ENCODE measurements around the gene SPIB.

DNA sequence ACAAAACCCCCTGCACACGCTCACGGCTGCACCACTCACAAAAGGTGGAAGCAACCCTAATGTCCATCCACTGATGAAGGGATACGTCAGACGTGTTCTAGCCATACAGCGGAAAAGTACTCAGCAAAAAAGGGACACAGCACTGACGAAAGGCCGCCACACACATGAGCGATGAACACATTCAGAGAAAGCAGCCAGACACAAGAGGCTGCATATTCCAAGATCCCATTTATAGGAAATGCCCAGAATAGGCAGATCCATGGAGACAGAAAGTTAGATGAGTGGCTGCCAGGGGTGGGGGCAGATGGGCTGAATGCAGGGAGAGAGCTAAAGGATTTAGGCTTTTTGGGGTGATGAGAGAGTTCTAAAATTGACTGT lies 30.9 kb upstream of the SPIB start:
- TF ChIP-seq, protein P1, sequence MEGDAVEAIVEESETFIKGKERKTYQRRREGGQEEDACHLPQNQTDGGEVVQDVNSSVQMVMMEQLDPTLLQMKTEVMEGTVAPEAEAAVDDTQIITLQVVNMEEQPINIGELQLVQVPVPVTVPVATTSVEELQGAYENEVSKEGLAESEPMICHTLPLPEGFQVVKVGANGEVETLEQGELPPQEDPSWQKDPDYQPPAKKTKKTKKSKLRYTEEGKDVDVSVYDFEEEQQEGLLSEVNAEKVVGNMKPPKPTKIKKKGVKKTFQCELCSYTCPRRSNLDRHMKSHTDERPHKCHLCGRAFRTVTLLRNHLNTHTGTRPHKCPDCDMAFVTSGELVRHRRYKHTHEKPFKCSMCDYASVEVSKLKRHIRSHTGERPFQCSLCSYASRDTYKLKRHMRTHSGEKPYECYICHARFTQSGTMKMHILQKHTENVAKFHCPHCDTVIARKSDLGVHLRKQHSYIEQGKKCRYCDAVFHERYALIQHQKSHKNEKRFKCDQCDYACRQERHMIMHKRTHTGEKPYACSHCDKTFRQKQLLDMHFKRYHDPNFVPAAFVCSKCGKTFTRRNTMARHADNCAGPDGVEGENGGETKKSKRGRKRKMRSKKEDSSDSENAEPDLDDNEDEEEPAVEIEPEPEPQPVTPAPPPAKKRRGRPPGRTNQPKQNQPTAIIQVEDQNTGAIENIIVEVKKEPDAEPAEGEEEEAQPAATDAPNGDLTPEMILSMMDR (optimal IDR thresholded peaks at IDR 0.05 in 1 of 3, IDR thresholded peaks at IDR 0.05 in 1 of 3, conservative IDR thresholded peaks at IDR 0.05 in 1 of 3; ENCODE audit: extremely low read depth in 1 of 3, insufficient read depth in 2 of 3, low read length in 3 of 3), result no peak
- TF ChIP-seq EZH2 (IDR thresholded peaks at IDR 0.05; ENCODE audit: low read length), result no peak
